Panc1 (cell line): ENCODE results near the gene TANC1. TPM values are rescaled to one million over a fixed set of nuclear protein-coding genes. Genes with fewer than 3 reads are reported as not detected.

Experiments
- ATAC-seq: fragments of 200-7000 bp; cut with Tn5 transposase; 2 replicates; pipeline ENCODE4 v1.9.1; 2020; ENCODE audit warnings: mild to moderate bottlenecking, moderate library complexity
- BruUV-seq: library from RNA; stranded (reverse); fragments of 400-500 nt; replicated peaks from 2 replicates; lab custom pipeline; 2021; lab: Mats Ljungman, UMichigan
- CTCF ChIA-PET: fragments of 300-600 bp; sonication (Branson Sonifier 250); formaldehyde crosslinking; loops from one replicate; lab custom pipeline; 2022; ENCODE audit warnings: antibody characterized with exemption; lab: Charles Lee
- POLR2A ChIA-PET: fragments of 300-600 bp; sonication (Branson Sonifier 250); formaldehyde crosslinking; loops from one replicate; lab custom pipeline; 2022; ENCODE audit warnings: antibody characterized with exemption; lab: Charles Lee
- DNase-seq: peaks from one replicate; pipeline ENCODE4 v3.0.0-alpha.2; 2010; ENCODE audit warnings: low read depth, low spot score
- H3K27ac ChIP-seq: 2 replicates; pipeline ENCODE4 v1.5.1; 2011; ENCODE audit warnings: mild to moderate bottlenecking, low read length, inconsistent platforms
- H3K27me3 ChIP-seq: fragments of 200-500 bp; sonication (Bioruptor generic); 2 replicates; pipeline ENCODE4 v1.6.0; 2014; ENCODE audit warnings: low read length, inconsistent platforms; ENCODE audit not compliant: control insufficient read depth, insufficient read depth
- H3K36me3 ChIP-seq: fragments of 200-500 bp; sonication (Bioruptor generic); 2 replicates; pipeline ENCODE4 v1.5.1; 2014; ENCODE audit warnings: inconsistent platforms, mild to moderate bottlenecking, low read length, moderate library complexity; ENCODE audit not compliant: control insufficient read depth, insufficient read depth
- H3K4me1 ChIP-seq: 2 replicates; pipeline ENCODE4 v1.5.1; 2011; ENCODE audit warnings: inconsistent platforms, mild to moderate bottlenecking, low read length, moderate library complexity; ENCODE audit not compliant: control insufficient read depth, insufficient read depth
- H3K4me3 ChIP-seq, 2 experiments: 2 replicates each; pipeline ENCODE4 v1.5.1; 2011 to 2012; ENCODE audit warnings: low read depth in 2 of 2, low read length in 2 of 2, mild to moderate bottlenecking in 2 of 2, inconsistent platforms in 1 of 2, moderate library complexity in 1 of 2
- H3K9me3 ChIP-seq: fragments of 200-500 bp; sonication (Bioruptor generic); 2 replicates; pipeline ENCODE4 v1.5.1; 2014; ENCODE audit warnings: low read depth, mild to moderate bottlenecking, inconsistent platforms, low read length, moderate library complexity; ENCODE audit not compliant: control insufficient read depth, insufficient read depth
- POLR2AphosphoS5 ChIP-seq: IDR thresholded peaks from 2 replicates; pipeline ENCODE4 v1.6.1; 2012; ENCODE audit warnings: mild to moderate bottlenecking, low read depth, low read length, moderate library complexity
- SIN3A ChIP-seq: IDR thresholded peaks from 2 replicates; pipeline ENCODE4 v1.6.1; 2012; ENCODE audit warnings: low read depth, mild to moderate bottlenecking, low read length, moderate library complexity, borderline replicate concordance; ENCODE audit not compliant: insufficient read depth
- TCF7L2 ChIP-seq: IDR thresholded peaks from 2 replicates; pipeline ENCODE4 v1.6.1; 2011; ENCODE audit warnings: mild to moderate bottlenecking, low read depth, low read length, inconsistent platforms
- in situ Hi-C: cut with HindIII; loops from 2 replicates; pipeline ENCODE4 v1.10.0; 2016; ENCODE audit warnings: low sequenced_read_pairs, low pct_unique_long_range_greater_than_20kb
- intact Hi-C: fragments of 100-400 bp; cut with micrococcal nuclease; formaldehyde crosslinking; loops from one replicate; pipeline ENCODE4 v1.10.0; 2022; ENCODE audit not compliant: unreplicated experiment
- total RNA-seq: library from RNA; stranded (reverse); gene quantifications from one replicate; pipeline ENCODE4 v1.2.1, GENCODE V29; 2021; ENCODE audit not compliant: unreplicated experiment
- TF ChIP-seq, protein P1 (sequence below): fragments of 450-650 bp; IDR thresholded peaks from 2 replicates; pipeline ENCODE4 v1.5.1; 2017; ENCODE audit warnings: mild to moderate bottlenecking
- TF ChIP-seq, protein P2 (sequence below), 2 experiments: IDR thresholded peaks; 2 replicates each; pipeline ENCODE4 v1.6.1; 2011 to 2012; ENCODE audit warnings: low read depth in 2 of 2, control low read depth in 1 of 2, low read length in 1 of 2, mild to moderate bottlenecking in 1 of 2, moderate library complexity in 1 of 2; ENCODE audit not compliant: insufficient read depth in 1 of 2

Gene TANC1
- total RNA-seq, 1 experiment from 2014 or later: 44.3 TPM

DNA sequence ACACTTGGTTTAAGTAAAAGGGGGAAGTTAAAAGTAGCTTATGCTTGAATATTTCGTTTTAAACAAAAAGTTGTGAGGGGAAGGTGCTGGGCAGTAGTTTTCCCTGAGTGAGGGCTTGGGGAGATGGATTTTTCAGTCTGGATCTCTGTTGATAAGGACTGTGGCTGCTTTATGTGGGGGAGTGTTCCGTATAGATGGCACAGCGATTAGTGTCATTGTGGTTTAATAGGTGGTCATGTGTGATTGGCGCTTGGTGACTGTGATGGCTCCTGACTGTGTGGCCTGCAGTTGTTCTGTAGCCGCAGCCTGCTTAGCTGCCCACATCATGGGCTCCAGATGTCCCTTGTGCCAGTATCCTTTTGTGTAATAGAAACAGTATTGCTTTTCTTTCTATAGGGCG lies 161.9 kb downstream of the TANC1 start:
- CTCF ChIA-PET: no interaction called here
- ATAC-seq (no peak), DNase-seq (no peak)
- TF ChIP-seq, protein P1, sequence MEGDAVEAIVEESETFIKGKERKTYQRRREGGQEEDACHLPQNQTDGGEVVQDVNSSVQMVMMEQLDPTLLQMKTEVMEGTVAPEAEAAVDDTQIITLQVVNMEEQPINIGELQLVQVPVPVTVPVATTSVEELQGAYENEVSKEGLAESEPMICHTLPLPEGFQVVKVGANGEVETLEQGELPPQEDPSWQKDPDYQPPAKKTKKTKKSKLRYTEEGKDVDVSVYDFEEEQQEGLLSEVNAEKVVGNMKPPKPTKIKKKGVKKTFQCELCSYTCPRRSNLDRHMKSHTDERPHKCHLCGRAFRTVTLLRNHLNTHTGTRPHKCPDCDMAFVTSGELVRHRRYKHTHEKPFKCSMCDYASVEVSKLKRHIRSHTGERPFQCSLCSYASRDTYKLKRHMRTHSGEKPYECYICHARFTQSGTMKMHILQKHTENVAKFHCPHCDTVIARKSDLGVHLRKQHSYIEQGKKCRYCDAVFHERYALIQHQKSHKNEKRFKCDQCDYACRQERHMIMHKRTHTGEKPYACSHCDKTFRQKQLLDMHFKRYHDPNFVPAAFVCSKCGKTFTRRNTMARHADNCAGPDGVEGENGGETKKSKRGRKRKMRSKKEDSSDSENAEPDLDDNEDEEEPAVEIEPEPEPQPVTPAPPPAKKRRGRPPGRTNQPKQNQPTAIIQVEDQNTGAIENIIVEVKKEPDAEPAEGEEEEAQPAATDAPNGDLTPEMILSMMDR: no peak
- no peak for TF ChIP-seq TCF7L2
- TF ChIP-seq, protein P2, sequence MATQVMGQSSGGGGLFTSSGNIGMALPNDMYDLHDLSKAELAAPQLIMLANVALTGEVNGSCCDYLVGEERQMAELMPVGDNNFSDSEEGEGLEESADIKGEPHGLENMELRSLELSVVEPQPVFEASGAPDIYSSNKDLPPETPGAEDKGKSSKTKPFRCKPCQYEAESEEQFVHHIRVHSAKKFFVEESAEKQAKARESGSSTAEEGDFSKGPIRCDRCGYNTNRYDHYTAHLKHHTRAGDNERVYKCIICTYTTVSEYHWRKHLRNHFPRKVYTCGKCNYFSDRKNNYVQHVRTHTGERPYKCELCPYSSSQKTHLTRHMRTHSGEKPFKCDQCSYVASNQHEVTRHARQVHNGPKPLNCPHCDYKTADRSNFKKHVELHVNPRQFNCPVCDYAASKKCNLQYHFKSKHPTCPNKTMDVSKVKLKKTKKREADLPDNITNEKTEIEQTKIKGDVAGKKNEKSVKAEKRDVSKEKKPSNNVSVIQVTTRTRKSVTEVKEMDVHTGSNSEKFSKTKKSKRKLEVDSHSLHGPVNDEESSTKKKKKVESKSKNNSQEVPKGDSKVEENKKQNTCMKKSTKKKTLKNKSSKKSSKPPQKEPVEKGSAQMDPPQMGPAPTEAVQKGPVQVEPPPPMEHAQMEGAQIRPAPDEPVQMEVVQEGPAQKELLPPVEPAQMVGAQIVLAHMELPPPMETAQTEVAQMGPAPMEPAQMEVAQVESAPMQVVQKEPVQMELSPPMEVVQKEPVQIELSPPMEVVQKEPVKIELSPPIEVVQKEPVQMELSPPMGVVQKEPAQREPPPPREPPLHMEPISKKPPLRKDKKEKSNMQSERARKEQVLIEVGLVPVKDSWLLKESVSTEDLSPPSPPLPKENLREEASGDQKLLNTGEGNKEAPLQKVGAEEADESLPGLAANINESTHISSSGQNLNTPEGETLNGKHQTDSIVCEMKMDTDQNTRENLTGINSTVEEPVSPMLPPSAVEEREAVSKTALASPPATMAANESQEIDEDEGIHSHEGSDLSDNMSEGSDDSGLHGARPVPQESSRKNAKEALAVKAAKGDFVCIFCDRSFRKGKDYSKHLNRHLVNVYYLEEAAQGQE (IDR thresholded peaks at IDR 0.05; ENCODE audit: insufficient read depth in 1 of 2, low read depth in 2 of 2, low read length in 1 of 2): no peak
- no peak for TF ChIP-seq SIN3A
- TF ChIP-seq POLR2AphosphoS5: no peak
- Histone ChIP-seq H3K36me3 (no peaks in the 10 kb centered on the region), H3K4me1 (peaks cover 11% of the 10 kb centered on the region), H3K27me3 (no peaks in the 10 kb centered on the region), H3K4me3 (no peak overlapping the region), H3K9me3 (no peaks in the 10 kb centered on the region), H3K27ac (no peak overlapping the region; the same call in 1 of the 2 replicates)
- POLR2A ChIA-PET: interaction anchor here (0.8 kb wide), 1 partner anchor 11 kb away, joined by 3 read pairs; no protein-coding TSS in a partner anchor
- in situ Hi-C loops (no loop called here), intact Hi-C loops (no loop called here)
- no TSS peak for BruUV-seq

DNA sequence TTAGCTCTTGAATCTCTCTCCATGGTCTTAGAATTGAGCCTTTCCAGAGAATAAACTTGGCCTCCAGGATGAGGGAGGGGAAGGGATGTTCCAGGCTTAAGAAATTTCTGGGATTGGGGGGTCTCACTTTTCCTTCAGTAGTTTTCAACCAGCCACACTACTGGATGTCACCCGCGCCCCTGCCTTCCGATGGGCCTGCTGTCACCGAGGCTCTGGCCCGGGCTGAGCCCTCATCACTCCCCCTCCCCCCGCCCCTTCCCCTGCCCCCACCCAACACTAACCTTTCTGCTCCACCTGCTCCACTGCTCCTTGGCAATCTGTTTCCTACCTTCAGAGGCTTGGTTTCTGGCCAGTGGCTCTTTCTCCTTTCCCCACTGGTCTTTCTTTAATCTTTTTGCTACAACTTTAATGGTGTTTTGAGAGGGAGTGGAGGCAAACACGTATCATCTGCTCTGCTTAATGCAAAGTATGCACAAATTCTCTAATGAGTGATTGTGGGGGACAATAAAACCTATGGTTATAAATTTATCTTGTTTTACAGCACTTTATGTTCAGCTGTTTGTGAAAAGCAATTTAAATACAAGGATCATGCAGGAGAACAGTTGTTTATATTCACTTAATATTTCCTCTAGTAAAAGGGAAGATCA lies 162.9 kb downstream of the TANC1 start:
- TF ChIP-seq, protein P2 (IDR thresholded peaks at IDR 0.05; ENCODE audit: insufficient read depth in 1 of 2, low read depth in 2 of 2, low read length in 1 of 2): no peak
- TF ChIP-seq, protein P1: no peak
- TF ChIP-seq TCF7L2 (no peak), SIN3A (no peak), POLR2AphosphoS5 (no peak)
- Histone ChIP-seq H3K27me3 (no peaks in the 10 kb centered on the region), H3K4me1 (peaks cover 11% of the 10 kb centered on the region), H3K27ac (no peak overlapping the region), H3K4me3 (no peak overlapping the region), H3K36me3 (no peaks in the 10 kb centered on the region), H3K9me3 (no peaks in the 10 kb centered on the region)
- ChIA-PET POLR2A (no interaction called here), CTCF (no interaction called here)
- in situ Hi-C loops (no loop called here), intact Hi-C loops (no loop called here)
- no peak for ATAC-seq
- no TSS peak for BruUV-seq
- DNase-seq: no peak
